NB4 (cell line): ENCODE results near the gene HLTF.

ENCODE experiments used
- DNase-seq: peaks from one replicate; pipeline ENCODE4 v3.0.0; 2010; ENCODE audit warnings: low read depth
- H3K4me3 ChIP-seq: one replicate; pipeline ENCODE4 v1.5.1; 2011; ENCODE audit warnings: mild to moderate bottlenecking, low read depth, low read length, moderate library complexity
- MYC ChIP-seq: IDR thresholded peaks from 2 replicates; pipeline ENCODE4 v1.6.1; 2011; ENCODE audit warnings: low read depth, low read length
- POLR2A ChIP-seq: IDR thresholded peaks from 2 replicates; pipeline ENCODE4 v1.6.1; 2011; ENCODE audit warnings: mild to moderate bottlenecking; ENCODE audit not compliant: insufficient read length; ENCODE audit errors: extremely low read depth
- TF ChIP-seq, protein P1 (sequence below): IDR thresholded peaks from one replicate; pipeline ENCODE4 v1.5.1; 2012; ENCODE audit warnings: low read depth, low read length
- TF ChIP-seq, protein P2 (sequence below): IDR thresholded peaks from 2 replicates; pipeline ENCODE4 v1.6.1; 2011; ENCODE audit warnings: low read depth, low read length

HLTF gene

DNA sequence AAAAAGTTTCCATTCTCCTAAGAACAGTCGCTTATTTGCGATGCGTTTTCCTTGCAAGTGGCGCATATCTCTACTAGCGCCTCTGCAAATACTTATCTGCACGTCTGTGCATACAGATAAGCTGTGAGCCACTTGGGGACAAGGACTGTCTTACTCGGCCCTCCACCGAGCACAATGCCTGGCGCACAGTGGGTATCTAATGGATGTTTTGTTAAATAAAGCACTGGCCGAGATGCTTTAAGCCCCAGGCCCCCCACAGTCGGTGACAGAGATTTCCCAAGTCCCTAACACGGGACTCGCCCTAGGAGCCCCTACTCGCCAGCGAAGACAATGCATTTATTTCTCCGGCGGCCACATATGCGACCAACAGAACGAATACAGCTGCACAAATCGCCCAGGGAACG, 503 bp downstream of the HLTF start:
- peak; percentile 66 for DNase-seq
- H3K4me3 ChIP-seq = peak overlapping the region; percentile 85
- TF ChIP-seq, protein P1, sequence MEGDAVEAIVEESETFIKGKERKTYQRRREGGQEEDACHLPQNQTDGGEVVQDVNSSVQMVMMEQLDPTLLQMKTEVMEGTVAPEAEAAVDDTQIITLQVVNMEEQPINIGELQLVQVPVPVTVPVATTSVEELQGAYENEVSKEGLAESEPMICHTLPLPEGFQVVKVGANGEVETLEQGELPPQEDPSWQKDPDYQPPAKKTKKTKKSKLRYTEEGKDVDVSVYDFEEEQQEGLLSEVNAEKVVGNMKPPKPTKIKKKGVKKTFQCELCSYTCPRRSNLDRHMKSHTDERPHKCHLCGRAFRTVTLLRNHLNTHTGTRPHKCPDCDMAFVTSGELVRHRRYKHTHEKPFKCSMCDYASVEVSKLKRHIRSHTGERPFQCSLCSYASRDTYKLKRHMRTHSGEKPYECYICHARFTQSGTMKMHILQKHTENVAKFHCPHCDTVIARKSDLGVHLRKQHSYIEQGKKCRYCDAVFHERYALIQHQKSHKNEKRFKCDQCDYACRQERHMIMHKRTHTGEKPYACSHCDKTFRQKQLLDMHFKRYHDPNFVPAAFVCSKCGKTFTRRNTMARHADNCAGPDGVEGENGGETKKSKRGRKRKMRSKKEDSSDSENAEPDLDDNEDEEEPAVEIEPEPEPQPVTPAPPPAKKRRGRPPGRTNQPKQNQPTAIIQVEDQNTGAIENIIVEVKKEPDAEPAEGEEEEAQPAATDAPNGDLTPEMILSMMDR = no peak
- TF ChIP-seq MYC (no peak), POLR2A (no peak)
- TF ChIP-seq, protein P2, sequence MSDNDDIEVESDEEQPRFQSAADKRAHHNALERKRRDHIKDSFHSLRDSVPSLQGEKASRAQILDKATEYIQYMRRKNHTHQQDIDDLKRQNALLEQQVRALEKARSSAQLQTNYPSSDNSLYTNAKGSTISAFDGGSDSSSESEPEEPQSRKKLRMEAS = no peak

DNA sequence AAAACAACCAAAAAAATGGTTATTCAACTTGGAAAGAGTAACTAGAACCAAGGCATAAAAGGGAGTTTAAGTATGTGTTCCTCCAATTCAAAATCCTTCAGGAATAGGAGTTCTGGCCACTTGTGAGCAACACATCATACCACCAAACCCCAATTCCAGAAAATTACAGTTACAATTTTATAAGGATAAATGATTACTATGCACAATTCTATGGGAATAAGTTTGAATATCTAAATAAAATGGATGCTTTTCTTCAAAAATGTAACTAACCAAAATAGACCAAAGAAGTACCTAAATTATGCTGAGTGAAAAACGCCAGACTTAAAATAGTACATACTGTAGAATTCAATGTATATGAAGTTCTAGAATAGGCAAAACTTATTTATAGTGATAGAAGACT, 4.6 kb downstream of the HLTF start:
- TF ChIP-seq MYC (no peak), POLR2A (no peak)
- TF ChIP-seq, protein P2 = no peak
- TF ChIP-seq, protein P1 = no peak
- H3K4me3 ChIP-seq = no peak overlapping the region
- DNase-seq = no peak

DNA sequence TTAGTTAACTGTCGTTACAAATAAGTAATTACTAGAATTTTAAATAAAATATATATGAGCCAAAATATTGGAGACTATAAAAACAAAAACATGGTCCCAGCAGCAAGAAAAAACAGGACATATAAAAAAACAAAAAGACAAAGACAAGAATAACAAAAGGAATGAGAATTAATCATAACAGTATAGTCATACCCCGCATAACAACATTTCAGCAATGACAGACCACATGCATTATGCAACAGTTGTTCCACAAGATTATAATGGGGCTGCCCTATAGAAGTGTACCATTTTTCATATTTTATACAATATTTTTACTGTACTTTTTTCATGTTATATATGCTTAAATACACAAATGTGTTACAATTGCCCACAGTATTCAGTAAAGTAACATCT, 5.6 kb downstream of the HLTF start:
- TF ChIP-seq, protein P2 = no peak
- TF ChIP-seq MYC = no peak
- TF ChIP-seq, protein P1 = no peak
- TF ChIP-seq POLR2A = no peak
- H3K4me3 ChIP-seq = no peak overlapping the region
- peak; percentile 64 for DNase-seq

DNA sequence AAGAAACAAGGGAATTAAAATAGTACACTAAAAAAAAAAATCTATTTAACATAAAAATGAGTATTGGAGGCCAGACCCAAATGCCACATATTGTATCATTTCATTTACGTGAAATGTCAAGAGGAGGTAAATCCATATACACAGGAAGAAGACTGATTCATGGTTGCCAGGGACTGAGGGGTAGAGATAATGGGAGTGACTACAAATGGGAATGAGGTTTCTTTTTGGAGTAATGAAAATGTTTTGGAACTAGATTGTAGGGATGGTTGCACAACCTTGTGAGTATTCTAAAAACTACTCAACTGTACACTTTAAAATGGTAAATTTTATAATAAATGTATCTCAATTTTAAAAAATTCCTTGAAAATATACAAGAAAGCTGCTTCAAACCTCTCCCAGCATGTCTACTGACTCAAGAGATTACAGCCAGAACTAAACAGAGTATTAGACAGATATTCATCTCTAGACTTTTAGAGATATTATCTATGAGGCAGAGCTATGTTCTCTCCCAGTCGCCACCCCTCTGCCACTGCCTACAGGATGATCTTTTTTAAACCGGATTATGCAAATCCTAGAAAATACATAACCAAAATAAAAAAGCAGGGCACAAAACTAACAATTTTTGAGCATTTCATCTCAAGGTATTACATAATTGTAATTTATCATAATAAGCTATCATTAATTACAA, 6.2 kb downstream of the HLTF start:
- no peak for DNase-seq
- no peak for TF ChIP-seq POLR2A
- TF ChIP-seq, protein P1 = no peak
- TF ChIP-seq, protein P2 = no peak
- TF ChIP-seq MYC = no peak

DNA sequence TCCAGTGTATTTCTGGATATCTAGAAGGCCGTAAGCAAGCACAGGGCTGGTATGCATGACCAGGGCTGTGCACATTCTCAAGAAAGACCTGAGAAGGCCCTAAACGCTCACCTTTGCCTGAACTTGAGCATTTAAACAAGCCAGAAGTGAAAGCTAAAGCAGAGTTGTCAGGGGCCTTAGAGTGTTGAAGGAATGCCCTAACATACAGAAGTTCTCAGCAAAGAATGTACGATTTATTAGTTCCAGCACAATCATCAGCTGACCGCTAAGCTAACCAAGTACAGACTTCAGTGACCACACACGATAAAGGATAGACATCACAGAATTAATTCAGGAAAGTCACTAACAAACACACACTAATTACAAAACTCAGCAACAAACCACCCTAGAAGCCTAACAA, 8.7 kb downstream of the HLTF start:
- no peak overlapping the region for H3K4me3 ChIP-seq
- TF ChIP-seq MYC (no peak), POLR2A (no peak)
- TF ChIP-seq, protein P2 = no peak
- TF ChIP-seq, protein P1 = no peak
- no peak for DNase-seq

More for the DNA sequence above, 6.2 kb downstream of the HLTF start:
- no peak overlapping the region for H3K4me3 ChIP-seq

DNA sequence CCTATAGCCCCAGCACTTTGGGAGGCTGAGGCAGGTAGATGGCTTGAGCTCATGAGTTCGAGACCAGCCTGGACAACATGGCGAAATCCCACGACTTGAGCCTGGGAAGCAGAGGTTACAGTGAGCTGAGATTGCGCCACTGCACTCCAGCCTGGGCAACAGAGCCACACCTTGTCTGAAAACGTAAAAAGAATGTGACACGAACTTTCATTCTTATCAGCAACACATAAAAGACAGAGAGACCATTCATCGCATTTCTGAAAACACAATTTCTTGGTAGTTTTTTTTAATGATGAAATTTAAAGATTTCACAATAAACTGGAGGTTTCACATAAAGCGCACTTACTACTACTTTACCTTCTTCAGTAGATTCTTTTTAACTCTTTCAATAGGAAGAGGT, 18.4 kb downstream of the HLTF start:
- TF ChIP-seq, protein P2 = no peak
- TF ChIP-seq POLR2A (no peak), MYC (no peak)
- TF ChIP-seq, protein P1 = no peak
- no peak for DNase-seq
- H3K4me3 ChIP-seq = no peak overlapping the region
